NCI-H2196 treated with DMSO at 0.1 percent for 48 hours (cell line): Measurements from ENCODE around the gene P2RX6.
A peak's percentile ranks its signal among the peaks of the same experiment; 100 is the strongest.
"Not testable (repeated sequence)": the region's sequence is repeated elsewhere in the genome, so short reads cannot be mapped to it uniquely, and the experiment has no call there.

Experiments
- DNase-seq: peaks from one replicate; lab custom pipeline; 2025; ENCODE audit not compliant: unreplicated experiment; lab: John Stamatoyannopoulos, UW

The P2RX6 gene

DNA sequence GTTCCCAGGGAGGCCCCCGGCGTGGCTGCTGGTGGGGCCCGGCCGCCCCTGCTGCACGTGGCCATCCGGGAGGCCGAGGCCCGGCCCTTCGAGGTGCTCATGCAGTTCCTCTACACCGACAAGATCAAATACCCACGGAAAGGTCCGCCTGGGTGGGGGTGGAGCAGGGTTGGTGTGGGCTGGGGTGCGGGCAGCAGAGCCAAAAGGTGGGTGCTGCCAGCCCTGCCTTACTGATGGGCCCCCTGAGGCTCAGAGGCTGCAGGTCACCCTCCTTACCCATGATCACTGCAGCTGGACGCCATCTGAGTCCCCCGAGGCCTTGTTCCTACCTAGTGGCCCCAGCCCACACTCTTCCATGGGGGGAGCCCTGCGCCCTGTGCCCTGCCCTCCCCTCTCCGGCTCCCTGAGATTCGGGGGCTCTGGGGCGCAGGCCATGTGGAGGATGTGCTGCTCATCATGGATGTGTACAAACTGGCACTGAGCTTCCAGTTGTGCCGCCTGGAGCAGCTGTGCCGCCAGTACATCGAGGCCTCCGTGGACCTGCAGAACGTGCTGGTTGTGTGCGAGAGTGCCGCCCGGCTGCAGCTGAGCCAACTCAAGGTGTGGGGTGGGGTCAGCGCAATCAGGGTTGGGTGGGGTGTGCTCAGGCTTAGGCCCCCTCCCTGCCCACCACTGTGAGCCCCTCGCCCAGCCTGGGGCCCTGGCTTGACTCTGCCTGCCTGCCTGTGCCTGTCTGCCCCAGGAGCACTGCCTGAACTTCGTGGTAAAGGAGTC, 20.6 kb upstream of the P2RX6 start:
- no peak for DNase-seq

DNA sequence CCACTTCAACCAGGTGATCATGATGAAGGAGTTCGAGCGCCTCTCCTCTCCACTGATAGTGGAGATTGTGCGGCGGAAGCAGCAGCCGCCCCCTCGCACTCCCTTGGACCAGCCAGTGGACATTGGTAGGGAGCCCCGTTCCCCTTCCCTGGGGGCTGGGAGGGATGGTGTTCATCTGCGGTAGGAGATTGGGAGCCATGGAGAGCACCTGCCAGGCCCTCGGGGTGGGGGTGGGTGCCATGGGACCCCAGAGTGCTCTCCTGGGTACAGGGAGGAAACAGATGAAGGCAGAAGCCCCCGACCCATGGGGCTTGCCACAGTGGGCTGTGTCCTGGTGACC, 20.1 kb upstream of the P2RX6 start:
- no peak for DNase-seq

DNA sequence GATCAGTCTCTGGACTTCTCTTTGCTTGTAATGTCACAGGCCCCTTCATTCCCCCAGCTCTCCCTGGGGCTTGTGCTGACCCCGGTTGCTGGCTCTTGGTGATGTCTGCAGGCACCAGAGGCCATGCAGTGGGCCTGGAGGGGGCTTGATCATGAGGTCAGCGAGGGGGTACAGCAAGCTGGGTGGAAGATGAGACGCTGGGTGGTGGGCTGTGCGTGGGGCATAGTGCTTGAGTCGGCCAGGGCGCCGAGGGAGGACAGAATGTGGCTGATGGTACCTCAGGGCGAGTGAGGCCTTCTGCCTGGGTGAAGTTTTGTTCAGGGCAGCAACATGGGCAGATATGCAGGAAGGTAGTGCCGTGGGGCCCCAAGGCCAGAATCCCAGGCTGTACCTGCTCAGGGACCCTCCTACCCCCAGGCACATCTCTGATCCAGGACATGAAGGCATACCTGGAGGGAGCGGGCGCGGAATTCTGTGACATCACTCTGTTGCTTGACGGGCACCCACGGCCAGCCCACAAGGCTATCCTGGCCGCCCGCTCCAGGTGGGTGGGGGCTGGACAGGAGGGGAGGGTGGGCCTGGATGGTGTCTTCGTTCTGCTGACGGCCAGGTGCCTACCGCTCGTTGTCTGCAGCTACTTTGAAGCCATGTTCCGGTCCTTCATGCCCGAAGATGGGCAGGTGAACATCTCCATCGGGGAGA, 19.5 kb upstream of the P2RX6 start:
- DNase-seq: no peak

DNA sequence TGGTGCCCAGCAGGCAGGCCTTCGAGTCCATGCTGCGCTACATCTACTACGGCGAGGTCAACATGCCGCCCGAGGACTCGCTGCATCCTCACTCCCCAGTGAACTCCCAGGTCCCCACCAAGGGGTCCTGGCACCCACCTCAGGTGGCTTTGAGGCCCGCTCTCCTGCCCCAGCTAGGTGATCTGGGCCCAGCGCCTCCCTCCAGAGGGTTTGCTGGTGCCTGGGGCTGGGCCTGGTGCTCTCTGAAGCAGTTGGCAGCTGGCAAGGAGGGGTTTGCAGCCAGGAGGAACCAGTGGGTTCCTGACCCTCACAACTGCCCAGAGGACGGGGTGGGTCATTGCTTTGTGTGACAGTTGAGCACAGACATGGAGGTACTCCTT, 18.9 kb upstream of the P2RX6 start:
- no peak for DNase-seq

DNA sequence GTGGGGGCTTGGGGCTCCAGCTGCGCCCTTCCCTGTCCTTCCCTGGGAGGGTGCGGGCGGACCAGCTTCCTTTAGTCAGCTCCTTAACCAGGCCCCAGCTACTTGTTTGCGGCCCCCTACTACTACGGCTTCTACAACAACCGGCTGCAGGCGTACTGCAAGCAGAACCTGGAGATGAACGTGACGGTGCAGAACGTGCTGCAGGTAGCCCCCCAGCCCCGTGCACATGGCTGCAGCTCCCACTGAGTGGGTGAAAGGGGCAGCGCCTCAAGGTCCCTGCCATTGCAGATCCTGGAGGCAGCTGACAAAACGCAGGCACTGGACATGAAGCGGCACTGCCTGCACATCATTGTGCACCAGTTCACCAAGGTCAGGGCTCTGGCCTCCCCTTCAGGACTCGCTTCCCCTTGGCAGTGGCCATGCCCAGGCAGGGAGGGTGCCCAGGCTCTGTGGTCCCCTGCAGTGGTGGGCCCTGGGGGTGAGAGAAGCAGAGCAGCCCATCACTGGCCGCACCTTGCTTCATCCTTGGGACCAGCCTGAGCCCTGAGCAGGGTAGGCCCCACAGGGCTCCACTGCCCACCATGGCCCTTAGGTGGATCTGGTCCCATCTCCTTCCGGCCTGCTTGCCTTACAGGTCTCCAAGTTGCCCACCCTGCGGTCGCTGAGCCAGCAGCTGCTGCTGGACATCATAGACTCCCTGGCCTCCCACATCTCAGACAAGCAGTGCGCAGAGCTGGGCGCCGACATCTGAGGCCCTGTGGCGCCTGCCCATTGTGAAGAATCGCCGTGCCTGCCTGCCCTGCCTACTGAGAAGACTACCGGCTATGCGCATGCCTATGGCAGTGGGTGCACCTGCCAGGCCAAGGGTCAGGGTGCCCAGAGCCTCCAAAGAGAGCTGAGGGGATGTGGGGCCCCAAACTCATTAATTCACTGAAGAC, 18.1 kb upstream of the P2RX6 start:
- DNase-seq: no peak

DNA sequence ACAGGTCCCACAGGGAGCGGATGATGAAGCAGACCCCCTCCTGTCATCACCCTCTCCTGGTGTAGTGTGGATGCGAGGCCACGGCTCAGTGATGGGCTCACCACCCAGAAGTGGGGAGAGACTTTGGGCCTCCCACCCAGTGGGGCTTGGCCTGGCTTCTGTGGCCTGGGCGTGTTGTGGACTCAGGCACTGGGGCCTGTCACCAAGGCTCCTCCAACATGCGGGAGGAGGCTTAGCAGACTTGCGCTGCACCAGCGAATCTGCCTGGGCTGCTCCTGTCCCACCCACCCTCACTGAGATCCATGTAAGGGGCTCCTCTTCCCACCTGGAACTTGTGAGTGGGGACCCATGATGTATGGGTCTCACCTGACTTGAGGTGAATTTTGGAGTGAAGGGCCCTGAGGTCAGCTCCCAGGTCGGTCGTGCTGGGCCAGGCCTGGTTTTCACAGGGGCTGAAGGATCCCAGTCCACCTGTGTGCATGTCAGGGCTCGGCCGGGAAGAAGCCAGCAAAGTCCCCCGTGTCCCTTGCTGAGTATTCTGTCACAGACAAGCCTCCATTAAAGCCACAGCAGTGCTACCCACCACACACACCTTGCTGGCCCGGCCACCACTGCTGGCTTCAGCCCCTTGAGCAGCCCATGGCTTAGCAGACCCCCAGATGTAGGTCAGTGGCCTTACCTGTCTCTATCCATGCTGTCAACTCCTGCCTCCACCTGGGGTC, 17.3 kb upstream of the P2RX6 start:
- no peak for DNase-seq

DNA sequence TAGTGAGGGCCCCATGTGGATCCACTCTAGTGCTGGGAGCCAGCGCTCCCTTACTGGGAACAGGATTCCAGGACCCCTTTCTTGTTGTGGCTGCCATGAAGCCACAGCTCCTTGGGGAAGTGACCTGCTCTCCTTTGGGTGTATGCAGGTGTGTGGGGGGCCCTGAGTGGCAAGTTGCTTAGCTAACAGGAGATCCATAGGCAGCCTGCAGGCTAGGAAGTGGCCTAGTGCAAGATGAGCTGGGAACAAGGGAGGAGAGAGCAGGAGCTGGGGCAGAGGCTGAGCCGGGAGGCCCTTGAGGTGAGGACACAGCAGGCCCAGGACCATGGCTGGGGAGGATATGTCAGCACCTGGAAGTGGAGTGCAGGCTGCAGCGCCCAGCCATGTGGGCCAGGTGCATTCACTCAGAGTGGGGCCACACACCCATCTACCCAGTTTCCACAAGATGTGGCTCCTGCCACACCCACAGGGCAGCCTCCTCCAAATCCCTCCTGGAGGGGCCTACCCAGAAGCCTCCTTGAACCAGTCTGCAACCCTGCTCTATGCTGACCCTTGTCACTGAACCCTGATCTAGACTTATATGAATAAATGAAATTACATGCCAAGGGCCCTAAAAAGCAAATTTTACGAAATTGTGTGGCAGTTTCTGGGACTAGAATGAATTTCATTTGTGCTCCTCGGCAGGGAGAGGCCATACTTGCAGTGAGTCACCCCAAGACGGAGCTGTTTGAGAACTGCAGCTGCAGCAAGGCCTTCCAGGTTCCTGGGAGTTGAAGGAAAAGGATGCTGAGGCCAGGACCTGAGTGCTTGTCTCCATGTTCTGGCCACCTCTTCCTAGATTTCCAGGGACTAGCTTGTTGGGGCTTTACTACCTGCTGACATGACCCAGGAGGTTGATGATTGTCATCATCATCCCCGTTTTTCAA, 16.3 kb upstream of the P2RX6 start:
- DNase-seq: no peak

DNA sequence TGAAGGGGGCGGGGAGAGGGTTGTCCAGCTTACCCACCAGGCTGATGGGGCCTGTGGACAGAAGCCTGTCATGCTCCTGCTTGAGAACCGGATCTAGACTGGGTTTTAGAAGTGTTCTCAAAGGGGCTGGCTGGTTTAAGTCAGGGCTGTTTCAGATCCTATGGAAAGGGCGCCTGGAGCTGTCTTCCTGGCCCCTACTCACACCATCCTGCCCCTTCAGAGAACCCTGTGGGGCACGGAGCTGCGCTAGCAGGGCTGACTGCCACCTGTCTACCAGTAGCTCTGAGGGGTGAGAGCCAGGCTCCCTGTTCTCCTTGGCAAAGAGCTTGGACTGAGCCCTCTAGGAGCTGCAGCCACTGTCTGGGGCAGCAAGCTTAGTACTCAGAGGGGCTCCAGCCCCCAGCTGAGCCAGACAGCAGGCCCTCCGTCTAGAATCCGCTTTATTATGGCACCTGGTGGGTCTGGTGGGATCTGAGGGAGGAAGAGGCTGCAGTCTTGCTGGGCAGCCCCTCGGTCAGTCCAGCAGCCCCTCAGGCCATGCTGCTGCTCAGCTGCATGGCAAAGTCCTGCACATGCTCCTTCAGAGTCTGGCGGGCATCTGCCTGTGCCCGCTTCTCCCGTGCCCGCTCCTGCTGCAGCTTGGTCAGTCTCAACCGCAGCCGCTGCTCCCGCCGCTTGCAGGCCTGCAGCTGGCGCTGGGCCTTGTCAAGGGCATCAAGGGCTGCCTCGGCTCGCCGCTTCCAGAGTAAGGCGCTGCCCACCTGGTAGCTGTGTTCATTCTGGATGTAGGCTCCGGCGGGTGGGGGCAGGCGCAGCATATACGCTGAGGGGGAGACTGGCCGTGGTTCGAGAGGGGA, 15.4 kb upstream of the P2RX6 start:
- DNase-seq: no peak

DNA sequence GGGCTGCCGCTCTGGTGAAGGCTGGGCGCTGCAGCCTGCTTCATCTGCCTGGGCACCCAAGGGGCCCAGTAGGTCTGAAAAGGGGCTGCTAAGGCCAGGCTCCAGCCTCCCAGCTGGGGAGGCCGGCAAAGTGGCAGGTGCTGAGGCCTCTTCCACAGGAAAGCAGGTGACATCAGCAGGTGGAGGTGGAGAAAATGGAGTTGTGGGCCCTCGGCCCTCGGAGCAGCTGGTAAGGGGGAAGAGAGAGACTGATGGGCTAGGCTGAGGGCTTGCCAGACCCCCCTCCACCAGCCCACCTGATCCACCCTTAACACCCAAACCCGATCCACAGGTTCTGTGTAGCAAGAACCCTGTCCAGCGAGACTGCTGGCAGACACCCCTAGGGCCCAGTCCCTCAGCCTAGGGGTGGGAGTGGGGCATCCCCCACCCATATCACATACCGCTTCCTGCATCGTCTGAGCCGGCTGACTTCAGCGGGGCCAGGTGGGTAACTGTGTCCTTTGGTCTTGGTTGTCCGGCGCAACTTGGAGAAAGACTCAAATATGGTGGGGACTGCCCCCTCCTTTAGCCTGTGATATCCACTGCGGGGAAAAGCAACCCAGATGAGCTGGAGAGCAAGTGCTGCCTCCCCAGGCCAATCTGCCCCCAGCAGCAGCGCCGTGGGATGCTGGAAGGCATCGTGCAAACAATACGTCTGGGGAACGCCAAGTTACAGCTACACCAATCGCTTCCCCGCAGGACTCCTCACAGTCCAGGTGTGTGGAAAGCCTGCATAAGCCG, 14.6 kb upstream of the P2RX6 start:
- no peak for DNase-seq

DNA sequence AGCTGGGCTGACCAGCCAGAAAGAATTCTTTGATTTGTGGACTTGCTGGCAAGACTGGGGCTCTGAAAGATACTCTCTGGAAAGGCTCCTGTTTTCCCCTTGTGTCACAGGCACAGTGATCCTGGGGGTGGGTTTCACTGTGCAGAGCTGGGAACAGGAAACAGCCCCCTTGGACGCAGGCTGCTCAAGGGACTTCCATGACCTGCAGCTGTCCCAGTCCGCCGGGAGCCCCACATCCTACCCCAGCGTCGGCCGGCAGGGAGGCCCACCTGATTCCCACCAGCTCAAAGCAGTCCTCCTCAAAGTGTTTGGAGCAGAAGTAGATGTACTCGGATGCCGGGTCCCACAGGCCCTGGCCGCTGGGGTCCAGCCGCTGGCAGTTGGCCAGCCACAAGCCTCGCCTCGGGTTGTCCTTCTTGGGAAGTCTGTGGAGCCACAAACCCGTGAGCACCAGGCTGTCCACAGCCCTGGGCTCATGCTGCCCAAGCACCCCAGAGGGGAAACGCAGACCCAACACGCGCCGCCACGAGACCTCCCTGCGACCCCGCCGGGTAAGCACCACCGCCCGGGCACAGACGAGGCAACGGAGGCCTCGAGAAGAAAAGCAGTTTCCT, 13.9 kb upstream of the P2RX6 start:
- DNase-seq: no peak

DNA sequence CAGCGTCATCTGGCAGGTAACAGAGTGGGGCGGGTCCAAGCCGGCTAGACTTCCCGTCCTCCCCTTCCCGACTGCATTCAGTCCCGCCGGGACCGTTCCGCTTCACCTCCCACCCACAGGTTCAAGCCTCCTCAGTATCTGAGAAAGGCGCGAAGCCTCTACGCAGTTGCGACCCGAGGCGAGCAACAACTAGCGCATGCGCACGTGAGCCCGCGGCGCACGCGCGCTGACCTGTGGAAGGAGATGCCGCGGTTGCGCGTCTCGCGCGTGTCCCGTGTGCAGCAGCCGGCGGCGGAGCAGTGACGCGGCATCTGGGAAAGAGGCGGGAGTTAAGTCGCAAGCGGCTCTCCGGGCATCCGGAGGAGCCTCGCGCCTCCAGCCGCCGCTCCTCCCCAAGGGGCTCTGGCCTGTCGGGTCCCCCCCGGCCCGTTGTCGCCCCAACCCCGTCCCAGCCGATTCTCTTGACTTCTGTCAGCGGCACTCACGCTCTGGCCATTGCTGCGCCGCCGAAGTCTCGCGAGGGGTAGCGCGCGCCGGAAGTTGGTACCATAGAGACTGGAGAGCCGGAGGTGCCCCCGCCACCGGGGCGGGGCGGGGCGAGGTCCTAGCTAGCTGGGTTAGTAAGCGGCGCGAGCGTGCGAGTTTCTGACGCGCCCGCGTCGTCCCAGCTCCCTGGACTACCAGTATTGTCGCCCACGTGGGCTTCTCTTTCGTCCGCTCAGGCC, 13.2 kb upstream of the P2RX6 start, which contains the start of gene THAP7:
THAP7 (minus strand) TSS at position 518 of the 725 bp plus-strand sequence; CDS start at position 311, 207 bp downstream.
- DNase-seq: peak; percentile 55

DNA sequence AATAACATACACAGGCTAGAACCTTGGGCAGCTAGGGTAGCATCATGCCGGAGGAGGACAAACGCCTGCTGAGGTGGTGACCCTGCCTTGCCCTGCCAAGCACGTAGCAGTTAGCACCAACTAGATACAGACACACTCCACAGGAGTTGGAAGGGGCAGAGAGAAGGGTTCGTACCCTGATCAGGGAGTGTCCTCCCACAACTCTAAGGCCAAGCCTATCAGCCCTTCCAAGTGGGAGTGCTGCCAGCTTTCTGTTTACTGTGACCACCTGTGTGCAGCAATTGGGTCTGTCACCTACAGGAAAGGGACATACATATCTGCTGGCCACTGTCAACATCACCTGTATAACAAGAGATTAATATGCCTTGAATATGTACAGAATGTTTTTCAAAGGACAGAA, 11.2 kb upstream of the P2RX6 start:
- no peak for DNase-seq

DNA sequence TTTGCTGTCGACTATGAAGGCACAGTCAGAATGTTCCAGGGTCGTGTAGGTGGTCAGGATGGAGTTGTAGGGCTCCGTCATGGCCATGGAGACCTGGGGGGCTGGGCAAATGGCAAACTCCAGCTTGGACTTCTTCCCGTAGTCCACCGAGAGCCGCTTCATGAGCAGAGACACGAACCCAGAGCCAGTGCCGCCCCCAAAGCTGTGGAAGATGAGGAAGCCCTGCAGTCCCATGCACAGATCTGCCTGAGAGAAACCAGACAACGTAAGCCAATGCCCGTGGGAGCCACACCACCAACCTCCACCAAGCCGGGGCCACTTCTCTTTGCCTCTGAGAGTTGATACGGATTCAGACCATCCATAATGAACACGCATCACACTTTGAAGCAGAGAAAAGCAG, 5.8 kb upstream of the P2RX6 start:
- DNase-seq: not testable (repeated sequence)

DNA sequence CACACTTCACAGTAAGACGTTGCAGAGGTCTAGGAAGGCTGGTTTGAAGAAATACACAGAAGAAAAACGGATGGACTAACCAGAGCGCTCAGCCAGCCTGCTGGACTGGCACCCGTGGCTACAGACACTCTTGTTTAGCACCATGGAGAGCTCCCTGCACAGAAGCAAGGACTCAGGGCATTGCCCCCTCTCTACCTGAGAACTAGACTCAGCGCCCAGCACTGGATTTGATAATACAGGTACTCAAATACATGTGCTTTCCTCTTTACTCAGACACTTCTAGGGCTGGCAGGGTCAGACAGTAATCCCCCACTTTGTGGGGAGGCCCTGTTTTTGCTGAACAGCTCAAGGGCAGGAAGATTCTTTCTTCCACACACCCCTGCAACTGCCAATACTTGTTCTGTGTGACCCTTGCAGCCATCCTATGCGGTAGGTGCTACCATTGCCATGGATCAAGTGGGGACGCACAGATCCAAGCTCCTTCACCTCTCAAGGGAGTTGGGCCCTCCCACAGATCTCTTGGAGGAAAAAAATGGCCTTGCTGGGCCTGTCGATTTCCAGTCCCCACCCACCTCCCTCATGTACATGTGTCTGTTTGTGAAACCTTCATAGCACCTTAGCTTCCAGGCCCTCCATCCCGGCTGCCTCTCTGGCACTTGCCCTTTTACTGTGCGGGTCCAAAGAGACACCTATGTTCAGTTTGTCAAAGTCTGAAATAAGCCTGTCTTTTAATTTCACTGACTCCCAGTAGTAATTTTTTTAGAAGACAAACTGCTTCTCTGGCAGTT, 5.1 kb upstream of the P2RX6 start:
- DNase-seq: no peak

DNA sequence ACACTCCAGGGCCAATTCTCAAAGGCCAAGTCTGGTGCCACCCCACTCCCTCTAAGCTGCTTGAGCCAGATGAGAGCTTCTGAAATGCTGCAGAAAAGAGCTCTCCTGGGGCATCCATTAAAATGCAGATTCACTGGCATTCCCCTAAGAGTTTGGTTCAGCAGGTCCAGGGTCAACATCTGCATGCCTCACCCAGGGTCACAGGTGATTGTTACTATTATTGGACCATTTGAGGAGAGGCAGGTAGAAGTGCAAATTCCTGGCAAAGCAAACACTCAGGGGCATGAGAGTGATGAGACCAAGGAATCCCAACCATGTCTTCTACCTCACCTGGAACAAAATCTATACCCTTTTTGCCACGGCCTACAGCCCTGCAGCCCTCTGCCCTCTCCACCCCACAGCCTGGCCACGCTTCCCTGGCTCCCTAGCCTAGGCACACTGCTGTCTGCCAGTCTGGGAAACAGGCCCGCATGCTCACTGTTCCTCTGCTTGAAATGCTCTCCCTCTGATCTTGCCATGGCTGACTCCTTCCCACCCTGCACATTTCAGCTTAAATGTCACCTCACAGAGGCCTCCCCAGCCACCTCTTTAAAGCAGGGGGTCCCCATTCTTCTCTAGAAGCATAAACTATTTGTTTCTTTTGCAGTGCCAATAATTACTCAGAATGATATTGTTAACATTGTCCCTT, 4.4 kb upstream of the P2RX6 start:
- no peak for DNase-seq
